HG03139 (cell line): ENCODE measurements around the gene SLC35F3.
A peak's percentile ranks its signal among the peaks of the same experiment; 100 is the strongest.
"Not testable (repeated sequence)": the region's sequence is repeated elsewhere in the genome, so short reads cannot be mapped to it uniquely, and the experiment has no call there.

Experiments used
- ATAC-seq: cut with Tn5 transposase; IDR thresholded peaks from one replicate; pipeline ENCODE4 v1.9.1; 2021; ENCODE audit not compliant: unreplicated experiment

Gene SLC35F3

GRCh38 chr1:234244482-234244881, 340.0 kb downstream of the SLC35F3 start:
- ATAC-seq, result no peak

GRCh38 chr1:234246638-234247116, 342.2 kb downstream of the SLC35F3 start:
- ATAC-seq, result peak; percentile 78

GRCh38 chr1:234247746-234248145, 343.3 kb downstream of the SLC35F3 start:
- ATAC-seq, result not testable (repeated sequence)

- ATAC-seq, result no peak
These were observed 346.3 kb downstream of the SLC35F3 start for GRCh38 chr1:234250747-234251146.

GRCh38 chr1:234253732-234254131, 349.3 kb downstream of the SLC35F3 start:
- ATAC-seq, result peak; percentile 75

GRCh38 chr1:234256359-234256758, 351.9 kb downstream of the SLC35F3 start:
- no peak for ATAC-seq

- ATAC-seq, result no peak
These were observed 353.6 kb downstream of the SLC35F3 start for GRCh38 chr1:234258071-234258470.

- ATAC-seq, result no peak
These were observed 356.1 kb downstream of the SLC35F3 start for GRCh38 chr1:234260578-234260977.

- ATAC-seq, result no peak
These were observed 357.1 kb downstream of the SLC35F3 start for GRCh38 chr1:234261545-234261944.

GRCh38 chr1:234262007-234262753, 357.7 kb downstream of the SLC35F3 start:
- no peak for ATAC-seq

- no peak for ATAC-seq
These were observed 358.3 kb downstream of the SLC35F3 start for GRCh38 chr1:234262754-234263105.

GRCh38 chr1:234264832-234265231, 360.4 kb downstream of the SLC35F3 start:
- no peak for ATAC-seq

- ATAC-seq, result no peak
These were observed 360.8 kb downstream of the SLC35F3 start for GRCh38 chr1:234265321-234265720.

GRCh38 chr1:234265861-234266260, 361.4 kb downstream of the SLC35F3 start:
- no peak for ATAC-seq

- ATAC-seq, result no peak
These were observed 365.6 kb downstream of the SLC35F3 start for GRCh38 chr1:234270093-234270492.

GRCh38 chr1:234270581-234271242, 366.2 kb downstream of the SLC35F3 start:
- ATAC-seq, result no peak

- peak; percentile 94 for ATAC-seq
These were observed 366.7 kb downstream of the SLC35F3 start for GRCh38 chr1:234271243-234271606.

- no peak for ATAC-seq
These were observed 368.3 kb downstream of the SLC35F3 start for GRCh38 chr1:234272656-234273312.

- no peak for ATAC-seq
These were observed 369.5 kb downstream of the SLC35F3 start for GRCh38 chr1:234273981-234274380.

- no peak for ATAC-seq
These were observed 371.8 kb downstream of the SLC35F3 start for GRCh38 chr1:234276151-234276788.

- no peak for ATAC-seq
These were observed 372.8 kb downstream of the SLC35F3 start for GRCh38 chr1:234277161-234277868.
